AG09319 (cell line): ENCODE measurements around the gene DOCK4.

Source experiments
- DNase-seq: peaks from one replicate; pipeline ENCODE4 v3.0.0-alpha.2; 2010; ENCODE audit warnings: low read depth; ENCODE audit errors: extremely low read depth
- TF ChIP-seq, protein P1 (sequence below): IDR thresholded peaks from 2 replicates; pipeline ENCODE4 v1.5.1; 2011; ENCODE audit warnings: low read depth, mild to moderate bottlenecking, inconsistent platforms, low read length, moderate library complexity

DOCK4 gene

DNA sequence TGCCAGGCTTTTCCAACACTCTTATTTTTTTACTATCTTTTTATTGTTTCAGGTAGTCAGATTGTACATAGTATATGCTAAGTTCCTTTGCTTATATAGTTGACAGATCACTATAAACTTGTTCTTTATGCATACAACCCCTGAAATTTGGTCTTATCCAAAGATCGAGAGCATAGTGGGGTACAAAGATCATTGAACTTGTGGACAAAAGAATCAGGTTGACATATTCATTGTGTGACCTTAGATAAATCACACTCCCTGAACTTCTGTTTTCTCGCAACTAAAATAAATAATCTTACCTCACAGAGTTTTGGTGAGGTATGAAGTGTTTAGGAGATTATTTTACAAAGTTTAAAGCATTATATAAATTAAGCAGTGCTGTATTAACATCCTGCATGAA, 22.4 kb upstream of the DOCK4 start:
- no peak for DNase-seq

DNA sequence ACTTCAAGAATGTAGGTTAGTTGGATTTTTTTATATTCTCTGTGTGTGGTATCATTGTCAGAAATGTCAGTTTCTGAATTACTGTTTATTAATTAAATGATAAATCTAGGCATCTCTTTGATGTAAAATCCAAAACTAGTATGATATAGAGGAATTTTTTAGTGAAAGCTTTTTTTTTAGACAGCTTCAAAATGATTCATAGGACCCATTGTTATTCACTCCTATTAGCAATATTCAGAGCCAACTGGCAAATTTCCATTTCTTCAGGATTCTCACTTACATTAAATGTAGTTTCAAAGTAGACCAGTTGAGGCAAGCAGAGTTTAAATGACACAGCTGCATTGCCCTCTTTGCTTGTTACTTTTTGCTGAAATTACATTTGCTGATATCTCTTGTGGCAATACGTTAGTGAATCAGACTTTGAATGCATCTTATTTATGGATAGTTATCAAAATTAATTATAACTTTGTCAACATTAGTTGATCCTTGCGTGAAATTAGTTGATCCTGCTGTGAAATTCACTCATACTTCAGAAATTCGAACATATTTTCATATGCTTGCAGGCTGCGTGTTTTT, 20.6 kb upstream of the DOCK4 start:
- no peak for DNase-seq
- TF ChIP-seq, protein P1, sequence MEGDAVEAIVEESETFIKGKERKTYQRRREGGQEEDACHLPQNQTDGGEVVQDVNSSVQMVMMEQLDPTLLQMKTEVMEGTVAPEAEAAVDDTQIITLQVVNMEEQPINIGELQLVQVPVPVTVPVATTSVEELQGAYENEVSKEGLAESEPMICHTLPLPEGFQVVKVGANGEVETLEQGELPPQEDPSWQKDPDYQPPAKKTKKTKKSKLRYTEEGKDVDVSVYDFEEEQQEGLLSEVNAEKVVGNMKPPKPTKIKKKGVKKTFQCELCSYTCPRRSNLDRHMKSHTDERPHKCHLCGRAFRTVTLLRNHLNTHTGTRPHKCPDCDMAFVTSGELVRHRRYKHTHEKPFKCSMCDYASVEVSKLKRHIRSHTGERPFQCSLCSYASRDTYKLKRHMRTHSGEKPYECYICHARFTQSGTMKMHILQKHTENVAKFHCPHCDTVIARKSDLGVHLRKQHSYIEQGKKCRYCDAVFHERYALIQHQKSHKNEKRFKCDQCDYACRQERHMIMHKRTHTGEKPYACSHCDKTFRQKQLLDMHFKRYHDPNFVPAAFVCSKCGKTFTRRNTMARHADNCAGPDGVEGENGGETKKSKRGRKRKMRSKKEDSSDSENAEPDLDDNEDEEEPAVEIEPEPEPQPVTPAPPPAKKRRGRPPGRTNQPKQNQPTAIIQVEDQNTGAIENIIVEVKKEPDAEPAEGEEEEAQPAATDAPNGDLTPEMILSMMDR = no peak

More for the DNA sequence above, 22.4 kb upstream of the DOCK4 start:
- TF ChIP-seq, protein P1 = no peak

DNA sequence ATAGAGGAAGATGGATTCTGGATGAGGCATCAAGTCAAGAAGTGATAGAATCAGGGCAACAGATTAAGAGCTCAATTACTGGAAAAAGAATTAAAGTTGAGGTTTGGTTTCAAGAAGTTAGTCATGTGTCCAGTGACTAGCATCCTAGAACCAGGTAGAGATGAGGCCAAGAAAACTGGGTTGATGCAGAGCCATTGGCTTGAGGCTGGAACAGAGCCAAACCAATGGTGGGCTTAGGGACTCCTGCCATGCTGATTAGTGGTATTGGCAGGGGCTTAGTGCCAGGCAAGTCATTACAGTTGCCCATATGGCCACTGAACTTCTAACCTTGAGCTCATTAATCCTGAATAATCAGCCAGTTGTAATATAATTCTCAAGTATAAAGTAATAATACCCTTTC, 18.8 kb upstream of the DOCK4 start:
- TF ChIP-seq, protein P1 = no peak
- DNase-seq = no peak

DNA sequence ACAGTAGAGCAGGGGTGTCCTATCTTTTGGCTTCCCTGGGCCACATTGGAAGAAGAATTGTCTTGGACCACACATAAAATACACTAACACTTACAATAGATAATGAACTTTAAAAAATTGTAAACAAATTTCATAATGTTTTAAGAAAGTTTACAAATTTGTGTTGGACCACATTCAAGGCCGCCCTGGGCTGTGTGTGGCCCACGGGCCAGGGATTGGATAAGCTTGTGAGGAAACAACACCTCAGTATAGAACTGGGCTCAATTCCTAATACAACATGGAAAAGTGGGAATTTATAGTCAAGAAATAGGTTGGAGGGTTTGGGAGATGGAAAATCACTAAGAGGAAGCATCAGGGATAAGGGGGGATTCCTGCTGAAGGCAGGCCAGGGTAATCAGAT, 18.0 kb upstream of the DOCK4 start:
- TF ChIP-seq, protein P1 = no peak
- DNase-seq = no peak

DNA sequence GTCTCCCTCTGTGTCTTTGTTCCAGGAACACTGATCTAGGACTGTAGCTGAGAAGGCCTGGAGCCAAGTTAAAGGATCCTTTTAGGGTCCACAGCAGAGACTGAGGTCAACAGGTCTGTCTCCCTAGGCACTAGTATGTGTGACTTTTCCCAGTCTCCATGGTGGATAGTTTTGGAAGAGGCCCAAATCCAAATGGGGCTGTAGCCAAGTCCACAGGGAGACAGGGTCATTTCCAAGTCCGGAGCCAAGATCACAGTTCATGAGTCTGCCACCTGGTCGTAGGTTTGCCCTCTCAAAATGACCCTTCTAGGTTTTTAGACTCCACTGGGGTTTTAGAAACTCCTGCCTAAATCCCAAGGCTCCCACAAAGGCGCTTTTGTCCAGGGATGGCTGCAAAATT, 17.1 kb upstream of the DOCK4 start:
- TF ChIP-seq, protein P1 = no peak
- no peak for DNase-seq

DNA sequence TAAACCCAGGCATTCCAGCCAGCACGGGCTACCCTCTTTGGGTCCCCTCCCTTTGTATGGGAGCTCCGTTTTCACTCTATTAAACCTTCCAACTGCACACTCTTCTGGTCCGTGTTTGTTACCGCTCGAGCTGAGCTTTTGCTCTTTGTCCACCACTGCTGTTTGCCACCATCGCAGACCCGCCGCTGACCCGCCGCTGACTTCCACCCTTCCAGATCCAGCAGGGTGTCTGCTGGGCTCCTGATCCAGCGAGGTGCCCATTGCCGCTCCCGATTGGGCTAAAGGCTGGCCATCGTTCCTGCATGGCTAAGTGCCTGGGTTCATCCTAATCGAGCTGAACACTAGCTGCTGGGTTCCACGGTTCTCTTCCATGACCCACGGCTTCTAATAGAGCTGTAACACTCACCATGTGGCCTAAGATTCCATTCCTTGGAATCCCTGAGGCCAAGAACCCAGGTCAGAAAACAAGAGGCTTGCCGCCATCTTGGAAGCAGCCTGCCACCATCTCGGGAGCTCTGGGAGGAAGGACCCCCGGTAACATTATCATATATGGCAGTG, 14.8 kb upstream of the DOCK4 start:
- TF ChIP-seq, protein P1 = no peak
- DNase-seq = no peak

DNA sequence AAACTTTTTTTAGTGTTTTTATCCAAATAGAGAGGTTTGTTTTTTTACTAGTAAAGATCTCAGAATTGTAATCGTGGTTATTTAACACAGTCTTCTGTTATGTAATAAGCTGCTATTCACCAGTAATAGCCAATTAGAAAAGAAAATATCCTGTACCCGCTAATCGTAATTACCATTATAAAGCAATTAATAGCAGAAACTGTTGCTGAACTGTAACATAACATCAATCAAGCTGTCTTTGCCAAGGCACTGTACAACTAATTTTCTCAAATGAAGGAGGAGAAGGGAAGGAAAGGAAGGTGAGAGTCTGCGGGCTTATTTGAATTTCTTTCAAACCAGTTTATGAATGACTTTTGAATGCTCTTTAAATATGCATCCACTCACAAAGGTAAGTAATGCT, 9.6 kb upstream of the DOCK4 start:
- DNase-seq = no peak
- TF ChIP-seq, protein P1 = no peak
